HCT116 (cell line): ENCODE results near the gene MAVS.

ENCODE experiments used
- CTCF ChIP-seq, 3 experiments: fragments of 200-600 bp in 1 of 3; sonication (generic) in 1 of 3; IDR thresholded peaks in 2 of 3; conservative IDR thresholded peaks in 1 of 3; 2 replicates each; pipeline ENCODE4 v1.5.1; 2012 to 2017; ENCODE audit warnings: low read depth in 2 of 3, low read length in 2 of 3, antibody characterized with exemption in 1 of 3, borderline replicate concordance in 1 of 3, control low read depth in 1 of 3, mild to moderate bottlenecking in 1 of 3, mixed read lengths in 1 of 3, mixed run types in 1 of 3, moderate library complexity in 1 of 3; ENCODE audit not compliant: insufficient read depth in 1 of 3
- EZH2phosphoT487 ChIP-seq: fragments of 200-600 bp; IDR thresholded peaks from 2 replicates; pipeline ENCODE4 v1.6.1; 2018; ENCODE audit warnings: antibody characterized with exemption, borderline replicate concordance
- JUND ChIP-seq: IDR thresholded peaks from 2 replicates; pipeline ENCODE4 v1.6.1; 2012
- POLR2A ChIP-seq: IDR thresholded peaks from 2 replicates; pipeline ENCODE4 v1.7.0; 2011; ENCODE audit warnings: borderline replicate concordance; ENCODE audit not compliant: insufficient read depth, insufficient read length; ENCODE audit errors: extremely low read depth
- RAD21 ChIP-seq: IDR thresholded peaks from 2 replicates; pipeline ENCODE4 v1.6.1; 2012; ENCODE audit warnings: low read depth, mild to moderate bottlenecking
- REST ChIP-seq: IDR thresholded peaks from 2 replicates; pipeline ENCODE4 v1.6.1; 2012; ENCODE audit warnings: low read depth
- SRF ChIP-seq: IDR thresholded peaks from 2 replicates; pipeline ENCODE4 v1.6.1; 2012; ENCODE audit warnings: low read depth
- TCF7L2 ChIP-seq: IDR thresholded peaks from 2 replicates; pipeline ENCODE4 v1.7.0; 2011; ENCODE audit warnings: borderline replicate concordance, inconsistent platforms; ENCODE audit not compliant: insufficient read depth, insufficient read length; ENCODE audit errors: extremely low read depth
- ZBTB33 ChIP-seq: IDR thresholded peaks from 2 replicates; pipeline ENCODE4 v1.6.1; 2011; ENCODE audit warnings: mild to moderate bottlenecking, low read length, moderate library complexity; ENCODE audit not compliant: insufficient replicate concordance; ENCODE audit errors: extremely low read depth

- TF ChIP-seq RAD21 (no peak), CTCF (IDR thresholded peaks at IDR 0.05 in 2 of 3, conservative IDR thresholded peaks at IDR 0.05 in 1 of 3; ENCODE audit: borderline replicate concordance in 1 of 3, insufficient read depth in 1 of 3, low read depth in 2 of 3, low read length in 2 of 3) (no peak), REST (no peak), EZH2phosphoT487 (no peak), POLR2A (no peak), TCF7L2 (no peak), JUND (no peak), ZBTB33 (no peak), SRF (no peak)
These were observed 18.7 kb downstream of the MAVS start for GRCh38 chr20:3865152-3865886.
